Activated naive CD4-positive, alpha-beta T cell treated with anti-CD3 and anti-CD28 coated beads, Interleukin-2, amount 10 ng/mL, durations not matched to agents 5 hours and 36 hours (primary cell): ENCODE measurements around the gene SAMD3. TPM values are rescaled to one million over a fixed set of nuclear protein-coding genes. Genes with fewer than 3 reads are reported as not detected.

Source experiments
- total RNA-seq, 2 experiments: library from RNA; stranded (reverse); gene quantifications; one replicate each; pipeline ENCODE4 v1.2.3, GENCODE V29; 2021

The SAMD3 gene, protein sequence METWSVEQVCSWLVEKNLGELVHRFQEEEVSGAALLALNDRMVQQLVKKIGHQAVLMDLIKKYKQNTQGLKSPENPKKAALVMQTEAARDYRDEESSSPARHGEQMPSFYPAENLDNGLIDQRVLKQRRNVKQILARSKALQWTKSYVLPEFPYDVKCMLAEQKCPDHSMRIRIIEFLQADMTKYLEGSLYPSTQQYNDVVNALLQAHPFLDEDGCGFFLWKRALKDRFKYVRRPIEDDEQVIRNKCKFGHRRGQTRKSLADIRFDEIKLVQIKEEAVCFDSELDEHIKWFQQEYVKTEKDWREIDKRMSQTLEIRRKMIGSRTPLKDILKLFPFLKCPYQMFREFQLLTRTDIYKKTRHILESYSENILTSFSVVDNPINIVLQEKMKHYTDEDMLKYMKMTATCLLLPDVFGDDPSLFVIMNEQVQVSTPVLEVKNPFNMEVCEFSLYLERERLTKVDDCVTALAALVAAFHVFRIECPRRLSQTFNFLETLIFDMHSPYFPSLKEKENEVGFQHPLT
- 10 to 100 TPM; 62.3 to 71.0 TPM for total RNA-seq

DNA sequence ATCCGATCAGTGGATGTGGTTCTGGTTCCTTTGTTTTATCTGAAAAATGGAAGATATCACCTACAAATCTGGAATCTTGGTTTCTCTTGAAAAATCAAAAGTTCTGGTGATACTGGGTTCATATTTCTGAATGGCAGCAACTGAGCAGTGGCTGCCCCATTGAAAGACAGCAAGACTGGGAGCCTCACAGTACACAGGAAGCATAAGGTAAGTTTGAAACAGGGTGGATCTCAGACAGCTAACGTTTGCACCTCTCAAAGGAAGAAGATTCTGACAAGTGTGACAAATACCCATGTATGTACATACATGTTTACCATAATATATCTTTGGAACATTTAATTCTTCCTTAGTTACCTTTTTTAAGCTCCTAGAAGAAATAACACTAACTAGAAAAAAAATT is at the start of gene SAMD3:
Gene SAMD3 (minus strand): TSS at position 177 of the 400 bp plus-strand sequence. CDS start 7,678 bp downstream, outside the sequence.

Other genes starting within 250 kb of the SAMD3 start
- 10 to 100 TPM; 18.7 to 26.2 TPM for gene L3MBTL3, start 204.4 kb downstream of the SAMD3 start, total RNA-seq
- 1 to 10 TPM; 3.6 to 3.8 TPM for gene TMEM200A, start 143.1 kb upstream of the SAMD3 start, total RNA-seq